ENCODE measurements around the gene NTN4.
A peak's percentile ranks its signal among the peaks of the same experiment; 100 is the strongest.
"Not testable (repeated sequence)": the region's sequence is repeated elsewhere in the genome, so short reads cannot be mapped to it uniquely, and the experiment has no call there.

NTN4 gene

GRCh38 chr12:95626854-95627253 is 163.7 kb downstream of the NTN4 start:
- DNase-seq (ENCODE audit: low spot score): no peak

DNA sequence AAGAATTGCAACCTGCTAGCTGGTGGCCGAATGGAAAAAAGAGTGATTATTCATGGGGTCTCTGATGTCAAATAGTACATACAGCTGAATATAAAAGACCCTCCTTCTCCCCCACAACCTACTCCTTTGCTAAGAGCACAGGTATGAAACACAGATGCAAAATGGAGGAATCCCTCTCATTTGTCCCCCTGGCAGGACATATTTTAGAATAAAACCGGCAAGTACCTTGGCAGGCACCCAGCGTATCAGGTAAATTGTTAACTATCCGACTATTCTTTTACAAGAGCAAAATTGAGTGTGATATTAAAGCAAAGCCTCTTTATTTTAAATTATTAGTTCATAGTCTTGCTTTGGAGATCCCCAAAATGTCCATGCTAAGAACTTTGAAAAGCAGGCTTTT is 165.6 kb downstream of the NTN4 start:
- DNase-seq (ENCODE audit: low spot score): no peak
- FAIRE-seq: no peak

More at GRCh38 chr12:95626854-95627253, 163.7 kb downstream of the NTN4 start:
- no peak for FAIRE-seq

- FAIRE-seq (no peak), DNase-seq (ENCODE audit: low spot score) (no peak)
Measured at GRCh38 chr12:95624589-95624988, 166.0 kb downstream of the NTN4 start.

DNA sequence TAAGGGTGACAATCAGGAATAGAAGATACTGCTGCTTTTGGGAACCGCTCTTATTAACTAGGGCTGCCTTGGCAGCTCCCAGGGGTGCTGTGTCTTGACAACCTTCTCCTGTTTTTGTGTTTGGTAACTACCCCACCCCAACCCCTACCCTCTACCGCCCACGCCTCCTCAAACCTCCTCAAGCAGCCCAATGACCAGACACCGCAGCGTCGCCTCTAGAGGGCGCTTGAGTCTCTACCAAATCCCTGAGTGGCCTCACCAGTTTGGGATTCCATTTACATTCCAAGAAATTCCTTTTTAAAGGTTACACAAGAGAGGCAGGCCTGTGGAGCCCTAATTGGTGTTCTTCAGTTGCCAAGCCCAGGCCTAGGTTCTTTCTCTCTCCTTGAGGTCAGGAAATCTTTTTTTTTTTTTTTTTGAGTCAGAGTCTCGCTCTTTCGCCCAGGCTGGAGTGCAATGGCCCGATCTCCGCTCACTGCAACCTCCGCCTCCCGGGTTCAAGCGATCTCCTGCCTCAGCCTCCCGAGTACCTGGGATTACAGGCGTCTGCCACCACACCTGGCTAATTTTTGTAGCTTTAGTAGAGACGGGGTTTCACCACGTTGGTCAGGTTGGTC is 166.9 kb downstream of the NTN4 start:
- FAIRE-seq (no peak), DNase-seq (ENCODE audit: low spot score) (peak; percentile 47)

DNA sequence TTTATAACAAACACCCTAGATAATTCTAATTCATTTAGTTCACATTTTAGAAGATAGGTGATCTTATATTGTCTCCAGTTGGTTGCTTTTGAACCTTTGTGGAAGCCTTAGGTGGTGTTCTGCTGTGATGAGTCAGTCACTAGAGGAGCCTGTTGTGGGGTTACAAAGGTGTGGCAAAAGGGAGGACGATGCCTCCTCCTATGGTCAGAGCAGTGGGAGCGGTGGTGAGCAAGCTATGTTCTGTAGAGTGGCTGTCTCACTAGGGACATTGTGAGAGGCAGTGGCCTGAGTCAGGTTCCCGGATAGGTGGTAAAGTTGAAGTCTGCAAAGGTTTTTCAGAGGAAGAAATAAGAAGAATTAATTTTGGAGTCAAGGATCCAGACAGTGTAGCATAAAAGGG is 167.7 kb downstream of the NTN4 start:
- FAIRE-seq (no peak), DNase-seq (ENCODE audit: low spot score) (no peak)

GRCh38 chr12:95621725-95622124 is 168.8 kb downstream of the NTN4 start:
- no peak for DNase-seq (ENCODE audit: low spot score)
- FAIRE-seq: no peak

- FAIRE-seq: no peak
- DNase-seq (ENCODE audit: low spot score): no peak
Measured at GRCh38 chr12:95620171-95620570, 170.4 kb downstream of the NTN4 start.

GRCh38 chr12:95616470-95616869 is 174.1 kb downstream of the NTN4 start:
- FAIRE-seq; DNase-seq (ENCODE audit: low spot score): not testable (repeated sequence)

DNA sequence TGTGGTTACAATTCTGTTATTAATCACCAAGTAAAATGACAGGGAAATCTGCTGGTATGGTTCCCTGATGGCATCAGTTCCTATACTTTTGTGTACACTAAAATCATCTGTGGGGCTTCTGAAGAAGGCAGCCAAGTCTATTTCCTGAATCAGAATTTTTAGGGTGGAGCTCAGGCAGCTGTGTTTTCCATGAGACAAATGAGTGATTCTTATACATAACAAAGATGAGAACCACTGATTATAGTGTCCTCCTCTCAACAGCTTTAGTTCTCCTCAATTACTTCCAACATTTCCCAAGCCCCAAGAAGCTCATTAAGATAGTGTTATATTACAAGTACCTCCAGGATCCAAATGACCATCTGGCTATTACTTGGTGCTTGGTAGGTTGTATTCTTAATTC is 174.8 kb downstream of the NTN4 start:
- DNase-seq (ENCODE audit: low spot score) (no peak), FAIRE-seq (no peak)

- DNase-seq (ENCODE audit: low spot score) (no peak), FAIRE-seq (no peak)
Measured at GRCh38 chr12:95614390-95614982, 176.1 kb downstream of the NTN4 start.

DNA sequence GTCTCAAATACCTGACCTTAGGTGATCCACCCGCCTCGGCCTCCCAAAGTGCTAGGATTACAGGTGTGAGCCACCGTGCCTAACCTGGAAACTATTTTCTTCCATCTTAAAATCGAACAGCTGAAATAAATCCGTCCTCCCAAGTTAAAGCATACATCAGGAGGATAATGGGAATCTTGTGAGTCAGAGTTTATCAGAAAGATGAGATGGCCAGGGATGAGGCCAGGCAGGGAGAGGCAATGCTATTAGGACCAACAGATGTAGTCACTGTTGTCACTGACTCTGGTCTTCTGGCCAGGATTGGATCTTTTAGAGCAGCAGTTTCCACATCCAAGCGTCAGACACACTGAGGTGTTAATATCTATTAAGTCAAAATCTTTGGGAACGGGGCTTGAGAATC is 177.5 kb downstream of the NTN4 start:
- FAIRE-seq (no peak), DNase-seq (ENCODE audit: low spot score) (no peak)

DNA sequence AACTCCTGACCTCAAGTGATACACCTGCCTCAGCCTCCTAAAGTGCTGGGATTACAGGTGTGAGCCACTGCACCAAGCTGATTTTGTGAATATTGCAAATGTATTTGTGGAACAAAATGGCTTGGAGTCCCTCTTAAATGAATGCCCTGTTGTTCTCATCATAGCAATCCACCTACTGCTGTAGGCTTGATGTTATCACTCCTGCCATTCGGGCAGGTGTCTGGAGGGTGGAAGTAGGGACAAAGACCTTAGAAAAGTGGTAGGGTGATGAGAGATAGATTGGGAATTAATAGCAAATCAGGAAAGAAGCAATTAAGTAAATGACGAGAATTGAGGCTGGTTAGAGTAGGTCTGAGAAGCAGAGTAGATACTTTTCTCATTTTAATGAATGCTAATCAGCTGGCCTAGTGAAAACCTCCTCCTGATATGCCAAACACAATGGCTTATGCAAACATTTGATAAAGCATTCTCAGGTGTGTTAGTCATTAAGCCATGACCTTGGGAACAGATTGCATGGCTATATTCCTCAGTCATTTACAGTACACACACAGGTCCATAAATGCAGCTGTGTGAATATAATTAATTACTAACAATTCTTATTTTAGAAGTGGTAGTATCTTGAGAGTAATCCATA is 178.8 kb downstream of the NTN4 start:
- DNase-seq (ENCODE audit: low spot score) (no peak), FAIRE-seq (no peak)

- FAIRE-seq (no peak), DNase-seq (ENCODE audit: low spot score) (peak; percentile 60)
Measured at GRCh38 chr12:95608252-95609033, 182.1 kb downstream of the NTN4 start.
